Stimulated activated CD8-positive, alpha-beta memory T cell treated with anti-CD3 and anti-CD28 coated beads, Interleukin-4, amount 100 ng/mL, for 4 hours (primary cell): ENCODE results near the gene LRRC4B.
"Not testable (repeated sequence)": the region's sequence is repeated elsewhere in the genome, so short reads cannot be mapped to it uniquely, and the experiment has no call there.

Source experiments
- DNase-seq, 2 donors: peaks; one replicate each; pipeline ENCODE4 v3.0.0-alpha.2; 2020; ENCODE audit warnings: low read depth in 2 of 2, low spot score in 1 of 2

LRRC4B gene, protein sequence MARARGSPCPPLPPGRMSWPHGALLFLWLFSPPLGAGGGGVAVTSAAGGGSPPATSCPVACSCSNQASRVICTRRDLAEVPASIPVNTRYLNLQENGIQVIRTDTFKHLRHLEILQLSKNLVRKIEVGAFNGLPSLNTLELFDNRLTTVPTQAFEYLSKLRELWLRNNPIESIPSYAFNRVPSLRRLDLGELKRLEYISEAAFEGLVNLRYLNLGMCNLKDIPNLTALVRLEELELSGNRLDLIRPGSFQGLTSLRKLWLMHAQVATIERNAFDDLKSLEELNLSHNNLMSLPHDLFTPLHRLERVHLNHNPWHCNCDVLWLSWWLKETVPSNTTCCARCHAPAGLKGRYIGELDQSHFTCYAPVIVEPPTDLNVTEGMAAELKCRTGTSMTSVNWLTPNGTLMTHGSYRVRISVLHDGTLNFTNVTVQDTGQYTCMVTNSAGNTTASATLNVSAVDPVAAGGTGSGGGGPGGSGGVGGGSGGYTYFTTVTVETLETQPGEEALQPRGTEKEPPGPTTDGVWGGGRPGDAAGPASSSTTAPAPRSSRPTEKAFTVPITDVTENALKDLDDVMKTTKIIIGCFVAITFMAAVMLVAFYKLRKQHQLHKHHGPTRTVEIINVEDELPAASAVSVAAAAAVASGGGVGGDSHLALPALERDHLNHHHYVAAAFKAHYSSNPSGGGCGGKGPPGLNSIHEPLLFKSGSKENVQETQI

DNA sequence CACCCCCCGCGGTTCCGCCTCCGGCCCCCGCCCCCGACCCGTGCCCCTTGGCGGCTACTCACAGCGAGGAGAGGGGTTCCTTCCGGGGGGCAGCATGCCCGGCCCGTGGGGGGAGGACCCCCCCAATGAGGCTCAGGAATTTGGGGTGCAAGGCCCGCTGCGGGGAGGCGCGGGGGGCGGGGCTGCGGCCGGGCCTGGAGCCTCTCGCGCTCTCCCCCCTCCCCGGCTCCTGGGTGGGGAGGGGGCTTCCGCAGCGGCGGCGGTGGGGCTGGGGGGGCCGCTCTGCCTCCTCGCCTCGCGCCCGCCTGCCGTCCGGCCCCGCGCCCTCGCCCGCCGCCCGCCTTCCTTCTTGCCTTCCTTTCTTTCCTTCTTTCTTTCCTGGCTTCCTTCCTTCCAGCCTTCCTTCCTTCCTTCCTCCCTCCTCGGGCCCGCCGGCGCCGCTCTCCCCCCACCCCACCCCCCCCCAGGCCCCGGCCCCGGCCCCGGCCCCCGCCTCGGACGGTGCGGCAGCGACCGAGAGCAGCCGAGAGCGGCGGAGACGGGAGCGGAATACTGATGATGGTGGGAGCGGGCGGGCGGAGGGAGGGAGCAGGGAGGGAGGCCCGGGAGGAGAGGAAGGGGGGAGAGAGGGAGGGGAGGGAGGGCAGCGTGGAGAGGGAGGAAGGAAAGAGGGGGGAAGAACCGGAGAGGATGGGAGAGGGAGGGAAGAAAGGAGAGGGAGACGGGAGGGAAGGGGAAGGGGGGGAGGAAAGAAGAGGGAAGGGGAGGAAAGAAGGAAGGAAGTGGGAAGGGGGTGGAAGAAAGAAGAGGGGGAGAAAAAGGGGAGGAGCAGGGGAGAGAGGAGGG lies at the start of gene LRRC4B:
LRRC4B (minus strand) TSS at position 554 of the 846 bp plus-strand sequence. CDS start 19,597 bp downstream, outside the sequence.
- DNase-seq = no peak

DNA sequence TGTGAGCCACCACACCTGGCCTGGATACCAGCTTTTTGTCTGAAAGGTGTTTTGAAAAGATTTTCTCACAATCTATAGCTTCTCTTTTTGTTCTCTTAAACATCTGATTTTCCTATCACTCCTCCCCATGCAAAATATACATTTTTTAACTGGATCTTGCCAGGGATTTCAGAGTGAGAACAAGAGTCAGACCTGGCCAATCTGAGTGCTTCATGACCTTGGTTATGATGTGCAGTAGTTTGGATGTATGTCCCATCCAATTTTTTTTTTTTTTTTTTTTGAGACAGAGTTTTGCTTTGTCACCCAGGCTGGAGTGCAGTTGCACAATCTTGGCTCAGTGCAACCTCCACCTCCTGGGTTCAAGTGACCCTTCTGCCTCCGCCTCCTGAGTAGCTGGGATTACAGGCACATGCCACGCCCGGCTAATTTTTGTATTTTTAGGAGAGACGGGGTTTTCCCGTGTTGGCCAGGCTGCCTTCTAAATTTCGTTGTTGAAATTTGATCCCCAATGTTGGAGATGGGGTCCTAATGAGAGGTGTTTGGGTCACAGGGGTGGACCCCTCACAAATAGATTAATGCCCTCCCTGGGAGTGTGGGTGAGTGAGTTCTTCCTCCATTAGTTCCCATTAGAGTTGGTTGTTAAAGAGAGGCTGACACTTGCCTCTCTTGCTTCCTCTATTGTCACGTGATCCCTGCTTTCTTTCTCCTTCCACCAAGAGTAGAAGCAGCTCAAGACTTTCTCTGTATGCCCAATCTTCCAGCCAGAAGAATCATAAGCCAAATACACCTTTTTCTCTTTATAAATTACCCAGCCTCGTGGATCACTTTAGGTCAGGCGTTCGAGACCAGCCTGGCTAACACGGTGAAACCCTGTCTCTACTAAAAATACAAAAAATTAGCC lies 44.5 kb upstream of the LRRC4B start:
- not testable (repeated sequence) for DNase-seq

DNA sequence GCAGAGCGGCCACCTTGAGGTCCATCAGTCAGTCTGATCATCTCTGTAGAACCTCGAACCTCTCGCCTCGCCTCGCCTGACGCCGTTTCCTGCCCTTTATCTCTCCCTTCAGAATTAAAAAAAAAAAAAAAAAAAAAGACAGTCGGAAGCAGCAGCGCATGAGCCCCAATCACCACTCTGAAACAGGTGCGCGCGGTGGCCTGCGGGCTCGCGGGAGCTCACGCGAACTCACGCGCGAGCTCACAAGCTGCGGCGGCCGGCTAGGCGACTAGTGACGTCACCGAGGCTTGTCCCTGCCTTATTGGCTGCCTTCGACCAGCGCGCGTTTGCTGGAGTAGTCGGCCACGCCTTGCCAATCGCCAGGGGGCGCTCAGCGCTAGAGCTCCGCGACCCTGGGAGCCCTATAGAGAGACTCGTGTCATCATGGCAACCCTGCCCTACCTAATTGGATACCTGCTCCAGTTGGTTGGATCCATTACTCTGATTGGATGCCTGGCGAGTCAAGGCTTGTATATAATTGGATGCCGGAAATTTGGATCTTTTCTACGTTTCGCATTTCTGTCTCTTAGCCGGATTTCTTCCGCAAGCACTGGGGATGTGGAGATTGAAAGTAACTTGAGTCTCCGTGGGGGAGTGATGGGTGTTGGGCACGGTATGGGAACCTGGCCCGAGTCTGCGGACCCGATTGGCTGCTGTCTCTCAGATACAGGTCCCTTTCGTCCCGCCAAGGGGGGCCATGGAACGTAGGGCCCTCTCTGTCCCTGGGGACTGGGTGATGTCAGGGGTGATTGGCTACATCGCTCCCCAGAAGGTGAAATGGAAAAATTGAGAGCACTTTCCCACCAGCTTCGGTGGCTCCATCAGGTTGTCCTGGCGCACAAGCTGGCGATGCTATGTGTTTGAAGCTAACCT lies 39.9 kb upstream of the LRRC4B start:
- peak; percentile 38 to 42 for DNase-seq

DNA sequence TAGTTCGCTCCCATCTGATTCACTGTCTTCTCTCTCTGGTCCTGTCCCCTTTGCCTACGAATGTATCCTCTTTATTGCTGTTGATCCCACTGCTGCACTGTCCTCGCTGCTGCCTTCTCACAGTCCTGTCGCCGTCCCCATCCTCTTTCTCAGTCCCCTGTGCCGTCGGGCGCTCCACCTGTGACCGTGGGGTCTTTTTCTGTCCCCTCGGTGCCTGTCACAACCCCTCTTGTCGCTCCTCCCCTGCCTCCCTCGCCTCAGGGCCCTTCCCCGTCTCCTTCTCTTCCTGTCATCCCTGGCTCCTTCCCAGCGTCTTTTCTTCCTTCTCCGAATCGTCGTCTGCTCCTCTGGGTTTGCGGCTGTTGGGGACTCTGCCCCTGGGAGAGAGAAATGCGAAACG lies 39.2 kb upstream of the LRRC4B start:
- no peak for DNase-seq

DNA sequence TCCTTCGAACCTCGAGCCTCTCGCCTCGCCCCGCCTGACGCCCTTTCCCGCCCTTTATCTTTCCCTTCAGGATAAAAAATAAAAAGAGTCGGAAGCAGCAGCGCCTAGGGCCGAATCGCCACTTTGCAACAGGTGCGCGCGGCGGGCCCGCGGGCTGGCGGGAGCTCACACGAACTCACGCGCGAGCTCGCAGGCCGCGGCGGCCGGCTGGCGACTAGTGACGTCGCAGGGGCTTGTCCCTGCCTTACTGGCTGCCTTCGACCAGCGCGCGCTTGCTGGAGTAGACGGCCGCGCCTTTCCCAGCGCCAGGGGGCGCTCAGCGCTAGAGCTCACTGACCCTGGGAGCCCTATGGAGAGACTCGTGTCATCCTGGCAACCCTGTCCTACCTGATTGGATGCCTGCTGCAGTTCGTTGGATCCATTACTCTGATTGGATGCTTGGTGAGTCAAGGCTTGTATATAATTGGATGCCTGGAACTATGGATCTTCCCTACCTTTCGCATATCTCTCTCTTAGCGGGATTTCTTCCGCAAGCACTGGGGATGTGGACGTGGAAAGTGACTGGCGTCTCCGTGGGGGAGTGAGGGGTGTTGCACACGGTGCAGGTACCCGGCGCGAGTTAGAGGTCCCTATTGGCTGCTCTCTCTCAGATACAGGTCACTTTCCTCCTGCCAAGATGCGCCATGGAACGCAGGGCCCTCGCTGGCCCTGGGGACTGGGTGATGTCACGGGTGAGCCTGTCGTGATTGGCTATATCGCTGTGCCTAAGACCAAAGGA lies 38.0 kb upstream of the LRRC4B start:
- DNase-seq = not testable (repeated sequence)

DNA sequence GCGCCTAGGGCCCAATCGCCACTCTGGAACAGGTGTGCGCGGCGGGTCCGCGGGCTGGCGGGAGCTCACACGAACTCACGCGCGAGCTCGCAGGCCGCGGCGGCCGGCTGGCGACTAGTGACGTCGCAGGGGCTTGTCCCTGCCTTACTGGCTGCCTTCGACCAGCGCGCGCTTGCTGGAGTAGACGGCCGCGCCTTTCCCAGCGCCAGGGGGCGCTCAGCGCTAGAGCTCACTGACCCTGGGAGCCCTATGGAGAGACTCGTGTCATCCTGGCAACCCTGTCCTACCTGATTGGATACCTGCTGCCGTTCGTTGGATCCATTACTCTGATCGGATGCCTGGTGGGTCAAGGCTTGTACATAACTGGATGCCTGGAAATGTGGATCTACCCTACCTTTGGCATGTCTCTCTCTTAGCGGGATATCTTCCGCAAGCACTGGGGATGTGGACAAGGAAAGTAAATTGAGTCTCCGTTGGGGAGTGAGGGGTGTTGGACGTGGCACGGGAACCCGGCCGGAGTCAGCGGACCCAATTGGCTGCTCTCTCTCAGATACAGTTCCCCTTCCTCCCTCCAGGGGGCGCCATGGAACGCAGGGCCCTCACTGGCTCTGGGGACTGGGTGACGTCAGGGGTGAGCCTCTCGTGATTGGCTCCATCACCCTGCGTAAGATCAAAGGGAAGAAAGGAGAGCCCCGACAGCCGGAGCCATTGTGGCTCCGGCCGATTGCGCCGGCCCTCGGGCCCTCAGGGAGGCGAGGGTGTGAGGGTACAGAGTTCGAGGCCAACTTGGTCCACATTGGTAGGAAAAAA lies 36.2 kb upstream of the LRRC4B start:
- not testable (repeated sequence) for DNase-seq

DNA sequence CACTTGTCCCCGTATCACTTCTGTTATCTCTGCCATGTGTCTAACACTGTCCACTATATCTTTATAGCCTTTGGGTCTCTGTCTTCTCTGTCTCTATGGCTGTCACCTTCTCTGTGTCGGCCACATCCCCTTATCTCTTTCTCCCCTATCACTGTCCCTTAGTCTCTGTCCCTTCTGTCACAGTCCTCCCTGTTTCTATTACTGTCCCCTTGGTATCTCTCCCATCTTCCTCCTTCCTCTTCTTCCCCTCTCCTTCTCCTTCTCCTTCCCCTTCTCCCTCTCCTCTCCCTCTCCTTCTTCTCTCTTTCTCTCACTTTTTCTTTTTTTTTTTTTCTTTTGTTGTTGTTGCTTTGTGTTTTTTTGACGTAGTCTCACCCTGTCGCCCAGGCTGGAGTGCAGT lies 34.7 kb upstream of the LRRC4B start:
- DNase-seq = no peak

DNA sequence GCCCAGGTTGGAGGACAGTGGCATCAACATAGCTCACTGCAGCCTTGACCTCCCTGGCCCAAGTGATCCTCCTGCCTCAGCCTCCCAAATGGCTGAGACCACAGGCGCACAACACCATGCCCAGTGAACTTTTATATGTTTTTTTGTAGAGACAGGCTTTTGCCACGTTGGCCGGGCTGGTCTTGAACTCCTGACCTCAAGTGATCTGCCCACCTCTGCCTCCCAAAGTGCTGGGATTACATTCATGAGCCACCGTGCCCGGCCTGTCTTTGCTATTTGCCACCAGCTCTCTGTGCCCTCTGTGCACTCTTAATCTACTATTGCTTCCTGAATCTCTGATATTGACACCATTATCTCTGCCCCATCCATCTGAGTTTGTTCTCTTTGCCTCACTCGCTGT lies 34.3 kb upstream of the LRRC4B start:
- no peak for DNase-seq

DNA sequence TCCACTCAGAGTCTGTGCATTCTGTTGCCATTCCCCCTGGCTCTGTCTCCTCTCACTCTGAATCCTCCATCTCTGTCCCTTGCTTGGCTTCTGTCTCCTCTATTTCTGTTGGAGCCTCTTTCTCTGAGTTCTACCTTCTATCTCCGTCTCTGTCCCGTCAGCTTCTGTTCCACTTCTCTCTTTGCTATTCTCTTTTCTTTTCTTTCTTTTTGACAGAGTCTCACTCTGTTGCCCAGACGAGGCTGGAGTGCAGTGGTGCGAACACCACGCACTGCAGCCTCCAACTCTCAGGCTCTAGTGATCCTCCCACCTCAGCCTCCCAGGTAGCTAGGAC lies 33.8 kb upstream of the LRRC4B start:
- no peak for DNase-seq

DNA sequence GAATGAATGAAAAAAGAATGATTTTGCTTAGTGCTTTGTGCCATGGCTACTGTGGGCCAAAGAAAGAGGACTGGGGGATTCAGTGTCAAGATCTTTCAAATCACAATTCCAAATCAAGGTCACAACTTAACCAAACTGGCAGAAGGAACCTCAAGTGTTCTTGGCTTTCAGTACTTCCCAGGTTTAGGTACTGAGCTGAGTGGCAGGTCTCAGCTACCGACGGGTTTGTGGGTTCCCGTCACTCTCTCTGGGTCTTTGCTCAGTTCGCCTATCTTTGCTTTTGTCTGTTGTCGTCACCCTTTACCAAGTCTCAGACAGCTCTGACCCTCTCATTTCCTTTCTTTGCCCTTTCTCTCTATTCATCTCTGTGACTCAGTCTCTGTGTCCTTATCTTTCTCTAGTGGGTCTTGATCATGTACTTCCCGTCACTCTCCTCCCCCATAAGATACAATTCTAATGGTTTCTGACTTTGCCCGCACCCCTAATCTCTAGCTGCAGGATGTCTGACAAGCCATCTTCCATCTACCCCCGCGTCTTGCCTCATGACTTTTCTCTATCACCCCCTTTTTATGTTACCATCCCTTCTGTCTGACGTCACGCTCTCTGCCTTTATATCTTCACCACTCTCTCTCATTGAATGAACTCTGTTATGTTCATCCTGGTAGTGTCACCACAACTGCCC lies 33.3 kb upstream of the LRRC4B start:
- DNase-seq = no peak

DNA sequence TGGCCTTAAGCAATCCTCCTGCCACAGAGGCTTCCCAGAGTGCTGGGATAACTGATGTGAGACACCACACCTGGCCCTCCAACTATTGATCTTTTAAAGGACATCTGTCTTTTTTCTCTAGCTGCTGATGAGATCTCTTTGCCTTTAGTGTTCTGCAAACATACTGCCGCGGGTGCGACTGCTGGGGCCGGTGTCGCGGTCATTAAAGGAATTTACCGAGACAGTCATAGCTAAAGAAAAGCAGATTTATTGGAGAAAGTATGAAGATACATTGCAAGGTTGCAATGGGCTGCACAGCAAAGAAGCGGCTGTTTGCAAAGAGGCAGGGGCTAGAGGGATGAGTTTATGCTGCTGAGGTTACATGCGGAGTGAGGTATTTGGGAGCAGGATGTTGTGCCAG lies 31.2 kb upstream of the LRRC4B start:
- no peak for DNase-seq

DNA sequence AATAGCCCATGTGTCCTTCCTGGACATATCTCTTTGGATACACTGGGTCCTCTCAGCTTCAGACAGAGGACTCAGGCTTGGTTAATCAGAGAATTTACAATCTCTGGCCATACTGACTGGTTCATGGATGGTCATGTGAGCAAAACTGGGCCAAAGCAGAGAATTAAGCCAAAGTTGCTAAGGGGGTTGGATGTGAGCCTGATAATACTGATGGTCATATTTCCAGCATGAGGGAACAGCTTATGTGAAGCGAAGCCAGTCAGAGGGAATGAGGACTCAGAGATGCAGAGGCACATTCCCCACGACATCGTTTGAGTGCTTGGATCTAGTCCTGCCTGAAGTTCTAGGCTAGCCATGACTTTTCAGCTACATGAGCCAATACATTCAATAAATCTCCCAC lies 22.0 kb upstream of the LRRC4B start:
- DNase-seq = no peak

DNA sequence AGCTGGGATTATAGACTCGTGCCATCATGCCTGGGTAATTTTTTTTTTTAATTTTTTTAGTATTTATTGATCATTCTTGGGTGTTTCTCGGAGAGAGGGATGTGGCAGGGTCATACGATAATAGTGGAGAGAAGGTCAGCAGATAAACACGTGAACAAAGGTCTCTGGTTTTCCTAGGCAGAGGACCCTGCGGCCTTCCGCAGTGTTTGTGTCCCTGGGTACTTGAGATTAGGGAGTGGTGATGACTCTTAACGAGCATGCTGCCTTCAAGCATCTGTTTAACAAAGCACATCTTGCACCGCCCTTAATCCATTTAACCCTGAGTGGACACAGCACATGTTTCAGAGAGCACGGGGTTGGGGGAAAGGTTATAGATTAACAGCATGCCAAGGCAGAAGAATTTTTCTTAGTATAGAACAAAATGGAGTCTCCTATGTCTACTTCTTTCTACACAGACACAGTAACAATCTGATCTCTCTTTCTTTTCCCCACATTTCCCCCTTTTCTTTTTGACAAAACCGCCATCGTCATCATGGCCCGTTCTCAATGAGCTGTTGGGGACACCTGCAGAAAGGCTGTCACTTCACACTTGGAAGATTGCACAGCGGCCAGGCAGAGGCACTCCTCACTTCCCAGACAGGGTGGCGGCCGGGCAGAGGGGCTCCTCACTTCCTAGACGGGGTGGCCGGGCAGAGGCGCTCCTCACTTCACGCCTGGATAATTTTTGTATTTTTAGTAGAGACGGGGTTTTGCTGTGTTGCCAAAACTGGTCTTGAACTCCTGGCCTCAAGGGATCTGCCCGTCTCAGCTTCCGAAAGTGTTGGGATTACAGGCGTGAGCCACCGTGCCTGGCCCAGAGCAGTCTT lies 13.8 kb upstream of the LRRC4B start:
- not testable (repeated sequence) for DNase-seq

DNA sequence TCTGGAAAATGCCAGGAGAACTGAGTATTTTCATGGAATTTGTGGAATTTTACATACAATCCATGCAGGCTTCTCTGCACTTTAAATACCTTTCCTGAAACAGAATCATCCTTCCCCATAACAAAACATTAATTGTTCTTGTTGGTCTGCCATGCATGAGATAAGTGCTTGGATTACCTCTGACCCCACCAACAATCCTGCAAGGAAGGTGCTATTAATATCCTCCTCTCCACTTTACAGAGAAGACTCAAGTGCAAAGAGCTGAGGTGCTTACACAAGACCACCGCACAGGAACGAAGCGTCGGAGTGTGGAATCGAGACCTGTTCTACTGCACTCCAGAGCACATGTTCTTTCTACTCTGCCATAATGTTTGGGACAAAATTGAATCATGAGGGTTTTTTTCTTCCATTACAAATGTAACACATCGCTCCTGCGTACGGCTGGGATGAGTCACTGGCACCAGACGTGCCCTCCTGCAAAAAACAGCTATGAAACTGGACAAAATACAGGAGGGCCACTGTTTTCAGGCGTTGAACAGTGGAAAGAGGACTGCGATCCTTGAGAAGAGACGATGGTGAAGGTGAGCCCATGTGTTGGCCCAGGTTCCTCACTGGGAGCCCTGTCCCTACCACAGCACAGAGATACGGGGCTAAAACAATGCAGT lies 12.9 kb upstream of the LRRC4B start:
- DNase-seq = no peak

DNA sequence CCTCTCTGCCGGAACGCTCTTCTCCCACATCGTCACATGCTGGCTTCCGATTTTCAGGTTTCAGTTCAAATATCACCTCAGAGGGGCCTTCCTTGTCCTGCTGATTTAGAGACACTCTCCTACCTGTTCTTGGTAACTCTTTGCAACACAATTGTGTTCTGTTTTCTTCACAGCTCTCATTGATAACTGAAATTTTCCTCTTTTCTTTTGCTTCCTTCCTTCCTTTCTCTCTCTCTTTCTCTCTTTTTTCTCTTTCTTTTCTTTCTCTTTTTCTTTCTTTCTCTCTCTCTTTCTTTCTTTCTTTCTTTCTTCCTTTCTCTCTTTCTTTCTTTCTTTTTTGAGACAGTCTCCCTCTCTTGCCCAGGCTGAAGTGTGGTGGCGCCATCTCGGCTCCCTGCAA lies 12.0 kb upstream of the LRRC4B start:
- no peak for DNase-seq

DNA sequence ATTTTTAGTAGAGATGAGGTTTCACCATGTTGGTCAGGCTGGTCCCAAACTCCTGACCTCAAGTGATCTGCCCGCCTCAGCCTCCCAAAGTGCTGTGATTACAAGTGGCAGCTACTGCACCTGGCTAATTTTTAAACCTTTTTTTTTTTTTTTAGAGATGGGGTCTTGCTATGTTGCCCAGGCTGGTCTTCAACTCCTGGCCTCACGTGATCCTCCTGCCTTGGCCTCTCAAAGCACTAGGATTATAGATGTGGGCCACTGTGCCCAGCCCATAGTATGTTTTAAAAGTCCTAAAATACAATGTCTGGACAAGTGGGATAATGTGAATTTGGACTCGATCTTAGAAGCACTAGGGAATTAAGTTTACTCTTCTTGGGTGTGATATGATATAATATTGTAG lies 8.5 kb upstream of the LRRC4B start:
- DNase-seq = not testable (repeated sequence)
